ENCODE data around the gene ACCS. TPM values are rescaled to one million over a fixed set of nuclear protein-coding genes. Genes with fewer than 3 reads are reported as not detected.

Gene ACCS
- polyA plus RNA-seq, 2 of the 4 experiments (the other 2 are of a cell fraction): 21.7 to 24.9 TPM

DNA sequence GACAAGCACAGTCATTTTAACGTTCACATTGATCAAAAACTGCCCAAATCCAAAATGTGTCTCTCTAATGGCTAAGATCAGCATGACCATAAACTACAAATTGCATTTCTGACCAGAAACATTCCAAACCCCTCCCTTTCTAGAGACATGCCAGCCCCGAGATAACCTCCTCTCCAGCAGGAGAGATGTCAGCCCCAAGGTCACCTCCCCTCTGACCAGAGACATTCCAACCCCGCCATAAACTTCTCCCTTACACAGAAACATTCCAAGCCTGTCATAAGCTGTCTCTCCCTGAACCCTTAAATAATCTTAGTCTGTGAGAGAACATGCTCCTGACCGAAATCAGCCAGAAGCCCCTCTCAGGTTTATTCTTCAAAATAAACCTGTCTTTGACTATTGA, 22.8 kb downstream of the ACCS start:
- FAIRE-seq (no peak), ATAC-seq (no peak), DNase-seq (ENCODE audit: low read depth in 1 of 2, low spot score in 1 of 2) (no peak)
- Histone ChIP-seq H3K27ac (no peak overlapping the region), H3K4me1 (no peaks in the 10 kb centered on the region), H3K9me3 (peaks cover 6% of the 10 kb centered on the region; the same call in 2 of the 3 replicates), H3K4me3 (no peak overlapping the region), H3K4me2 (no peak overlapping the region)
- TF ChIP-seq RARB (CRISPR knock-in tag; IDR thresholded peaks at IDR 0.05) (no peak), HOXB13 (CRISPR knock-in tag; IDR thresholded peaks at IDR 0.05; ENCODE audit: low read depth) (no peak), SREBF2 (IDR thresholded peaks at IDR 0.05) (no peak)
- TF ChIP-seq, protein P1, sequence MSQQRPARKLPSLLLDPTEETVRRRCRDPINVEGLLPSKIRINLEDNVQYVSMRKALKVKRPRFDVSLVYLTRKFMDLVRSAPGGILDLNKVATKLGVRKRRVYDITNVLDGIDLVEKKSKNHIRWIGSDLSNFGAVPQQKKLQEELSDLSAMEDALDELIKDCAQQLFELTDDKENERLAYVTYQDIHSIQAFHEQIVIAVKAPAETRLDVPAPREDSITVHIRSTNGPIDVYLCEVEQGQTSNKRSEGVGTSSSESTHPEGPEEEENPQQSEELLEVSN (IDR thresholded peaks at IDR 0.05; ENCODE audit: borderline replicate concordance, low read depth): no peak
- 86% methylated on average over 4 of the region's 4 CpGs for WGBS (ENCODE audit: missing lambda C conversion rate)
- ChIA-PET CTCF (interaction anchor here (1.1 to 2.0 kb wide), 2 partner anchors 16 to 45 kb away, joined by 3 to 10 read pairs; no protein-coding TSS in a partner anchor), POLR2A (no interaction called here)

GRCh38 chr11:44090539-44090938, 24.5 kb downstream of the ACCS start:
- peaks cover 2% of the 10 kb centered on the region; the same call in 2 of the 3 replicates for H3K9me3 ChIP-seq
- no peak overlapping the region for H3K27ac ChIP-seq
- H3K4me2 ChIP-seq: no peak overlapping the region
- ChIA-PET POLR2A (no interaction called here), CTCF (interaction anchor here (0.9 to 6.2 kb wide), 3 partner anchors 16 to 465 kb away, joined by 3 to 79 read pairs (median 3); no protein-coding TSS in a partner anchor)
- TF ChIP-seq ZFP36 (IDR thresholded peaks at IDR 0.05; ENCODE audit: borderline replicate concordance, partially characterized antibody): no peak
- no peak for TF ChIP-seq HMGXB4 (CRISPR knock-in tag; IDR thresholded peaks at IDR 0.05; ENCODE audit: borderline replicate concordance)
- TF ChIP-seq, protein P2, sequence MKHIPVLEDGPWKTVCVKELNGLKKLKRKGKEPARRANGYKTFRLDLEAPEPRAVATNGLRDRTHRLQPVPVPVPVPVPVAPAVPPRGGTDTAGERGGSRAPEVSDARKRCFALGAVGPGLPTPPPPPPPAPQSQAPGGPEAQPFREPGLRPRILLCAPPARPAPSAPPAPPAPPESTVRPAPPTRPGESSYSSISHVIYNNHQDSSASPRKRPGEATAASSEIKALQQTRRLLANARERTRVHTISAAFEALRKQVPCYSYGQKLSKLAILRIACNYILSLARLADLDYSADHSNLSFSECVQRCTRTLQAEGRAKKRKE (CRISPR knock-in tag; IDR thresholded peaks at IDR 0.05; ENCODE audit: low read depth): no peak
- TF ChIP-seq RNF2 (IDR thresholded peaks at IDR 0.05; ENCODE audit: borderline replicate concordance, low read depth): no peak
- FAIRE-seq (no peak), ATAC-seq (no peak), DNase-seq (ENCODE audit: low read depth in 1 of 2, low spot score in 1 of 2) (no peak)
- no peak overlapping the region for H3K4me3 ChIP-seq
- H3K4me1 ChIP-seq: peaks cover 5% of the 10 kb centered on the region; the same call in 1 of the 3 replicates
- WGBS (ENCODE audit: missing lambda C conversion rate): 88% methylated on average over 1 of the region's 1 CpG

DNA sequence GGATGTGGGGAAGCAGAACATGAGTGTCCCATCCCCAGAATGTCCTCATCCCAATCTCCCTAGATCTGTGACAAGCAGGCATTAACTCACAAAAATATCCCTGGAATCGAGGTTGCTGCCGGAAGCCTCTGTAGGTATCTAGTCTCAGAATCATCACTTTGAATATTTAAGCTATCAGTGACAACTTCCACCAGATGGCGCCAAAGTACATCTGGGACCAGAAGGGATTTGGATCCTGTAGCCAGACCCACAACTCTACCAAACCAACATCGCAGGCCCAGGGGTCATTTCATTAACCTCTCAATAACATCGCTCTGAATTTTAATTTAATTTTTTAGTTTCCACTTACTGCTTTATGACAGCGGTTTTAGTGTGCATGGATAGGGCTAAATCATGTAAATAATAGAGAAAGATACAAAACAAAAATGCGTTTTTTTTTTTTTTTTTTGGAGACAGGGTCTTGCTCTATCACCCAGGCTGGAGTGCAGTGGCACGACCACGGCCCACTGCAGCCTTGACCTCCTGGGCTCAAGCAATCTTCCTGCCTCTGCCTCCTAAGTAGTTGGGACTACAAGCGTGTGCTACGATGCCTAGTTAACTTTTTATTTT, 28.3 kb downstream of the ACCS start:
- ATAC-seq: peak; percentile 77 to 78
- POLR2A ChIA-PET: interaction anchor here (1.0 kb wide), 1 partner anchor 28 kb away, joined by 5 read pairs; the partner anchor contains the start of gene ACCS

More for the DNA sequence above, 28.3 kb downstream of the ACCS start:
- Histone ChIP-seq H3K27ac (no peak overlapping the region), H3K4me3 (no peak overlapping the region), H3K9me3 (no peaks in the 10 kb centered on the region), H3K4me2 (no peak overlapping the region; the same call in 2 of the 3 replicates), H3K4me1 (peaks cover 13% of the 10 kb centered on the region)
- WGBS (ENCODE audit: missing lambda C conversion rate): 30% methylated on average over 11 of the region's 11 CpGs
- FAIRE-seq (no peak), DNase-seq (ENCODE audit: low read depth in 1 of 2, low spot score in 1 of 2) (peak; percentile 82 to 87)
- CTCF ChIA-PET: interaction anchor here (0.6 to 6.2 kb wide), 36 partner anchors 11 to 638 kb away, joined by 3 to 79 read pairs (median 5); partner anchors contain the start of gene ACCS
- no peak for TF ChIP-seq MAX (IDR thresholded peaks at IDR 0.05)
- TF ChIP-seq CTCF (IDR thresholded peaks at IDR 0.05): peak; percentile 81
- TF ChIP-seq RFX5 (IDR thresholded peaks at IDR 0.05): no peak
- no peak for TF ChIP-seq HEYL (CRISPR knock-in tag; IDR thresholded peaks at IDR 0.05)
- TF ChIP-seq FOXS1 (CRISPR knock-in tag; IDR thresholded peaks at IDR 0.05): no peak
- TF ChIP-seq JUN (IDR thresholded peaks at IDR 0.05): no peak
- peak; percentile 45 to 57; a peak in 4 of 5 replicates for TF ChIP-seq RAD21 (conservative IDR thresholded peaks at IDR 0.05 in 1 of 2, IDR thresholded peaks at IDR 0.05 in 1 of 2)
- no peak for TF ChIP-seq KDM1A (IDR thresholded peaks at IDR 0.05; ENCODE audit: low read depth)
- TF ChIP-seq NR3C1 (IDR thresholded peaks at IDR 0.05): no peak
- peak; percentile 48 for TF ChIP-seq SMC3 (IDR thresholded peaks at IDR 0.05)
- no peak for TF ChIP-seq POLR2A (IDR thresholded peaks at IDR 0.05; ENCODE audit: low read length)
